HG02588 (cell line): ENCODE data around the gene RPP30.

ENCODE experiments used
- ATAC-seq: cut with Tn5 transposase; IDR thresholded peaks from one replicate; pipeline ENCODE4 v1.9.1; 2021; ENCODE audit warnings: mild to moderate bottlenecking, moderate library complexity; ENCODE audit not compliant: unreplicated experiment

The RPP30 gene

DNA sequence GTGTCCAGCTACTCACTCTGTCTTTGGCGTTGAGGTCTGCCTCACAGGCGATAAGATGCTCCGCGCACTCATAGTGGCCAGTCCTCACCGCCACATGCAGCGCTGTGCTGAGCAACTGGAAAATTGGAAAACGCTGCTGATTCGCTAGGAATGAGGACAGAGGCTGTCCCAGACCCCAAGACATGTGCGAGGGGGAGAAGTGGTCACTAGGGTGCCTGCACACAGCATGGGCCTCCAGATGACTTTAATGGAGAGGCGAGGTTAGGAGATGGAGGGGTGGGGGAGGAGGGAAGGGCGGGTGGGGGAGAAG lies 43.9 kb downstream of the RPP30 start:
- ATAC-seq: no peak

DNA sequence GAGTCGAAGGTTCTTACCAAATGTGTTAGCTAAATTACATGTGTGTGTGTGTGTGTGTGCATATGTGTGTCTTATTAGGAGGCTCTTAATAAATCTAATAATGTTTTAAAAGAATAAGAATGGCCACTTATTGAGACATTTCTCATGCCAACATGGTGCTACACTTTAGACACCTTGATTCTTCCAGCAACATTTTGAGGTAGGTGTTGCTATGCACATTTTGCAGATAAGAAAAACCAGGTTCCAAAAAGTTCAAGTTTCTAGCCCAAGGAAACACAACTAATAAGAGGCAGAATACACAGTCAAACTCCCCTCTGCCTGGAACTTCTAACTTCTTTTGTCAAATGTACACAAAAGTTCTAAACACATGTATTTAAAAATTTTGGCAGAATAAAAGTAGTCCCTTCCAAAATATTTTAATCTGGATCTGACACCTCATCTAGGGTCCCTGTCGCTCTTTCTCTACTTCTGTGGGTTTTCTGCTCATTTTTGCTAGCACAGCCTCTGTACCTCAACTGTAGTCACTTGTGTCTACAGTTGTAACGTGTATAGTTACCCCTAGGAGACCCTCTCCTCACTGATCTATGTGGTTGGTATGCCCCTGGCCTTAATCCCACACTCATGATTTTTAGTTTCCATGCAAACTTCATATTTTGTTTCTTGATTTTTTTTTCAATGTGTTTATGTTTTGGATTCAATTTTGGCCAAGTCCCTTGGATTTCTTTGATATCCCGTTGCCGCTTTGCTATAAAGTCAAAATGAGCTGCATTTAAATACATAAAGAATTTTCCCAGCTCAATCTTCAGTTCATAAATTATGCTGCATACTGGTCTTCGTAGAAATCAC lies 44.8 kb downstream of the RPP30 start:
- ATAC-seq: no peak

DNA sequence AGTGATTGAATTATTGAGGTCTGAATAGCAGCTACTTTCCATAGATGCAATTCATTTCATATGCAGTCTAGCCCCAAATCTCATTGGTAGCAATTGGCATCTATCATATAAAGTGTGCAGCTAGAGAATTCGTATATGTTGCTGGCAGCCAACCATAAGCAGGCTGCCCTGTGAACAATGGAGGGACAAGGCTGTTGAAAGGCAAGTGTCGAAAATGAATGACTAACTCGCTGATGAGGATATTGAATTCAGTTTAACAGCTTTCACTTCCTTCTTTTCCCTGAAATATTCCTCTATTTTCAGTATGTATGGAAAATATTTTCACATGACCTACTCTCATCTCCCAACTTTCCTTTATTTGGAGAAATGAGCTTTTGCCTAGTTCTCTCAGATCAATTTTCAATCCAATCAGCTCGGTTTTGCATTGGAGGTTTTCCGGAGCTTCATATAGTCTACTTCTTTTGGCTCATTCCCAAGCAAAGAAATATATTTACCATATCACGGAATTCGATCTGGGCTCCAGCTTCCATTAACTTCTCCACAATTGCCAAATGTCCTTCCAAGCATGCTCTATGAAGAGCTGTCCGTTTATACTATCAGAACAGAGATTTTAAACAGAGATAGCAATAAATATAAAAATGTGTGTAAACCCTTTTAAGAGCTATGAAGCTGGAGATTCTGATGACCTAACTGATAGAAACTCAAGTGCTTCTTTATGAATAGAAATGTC lies 45.6 kb downstream of the RPP30 start:
- ATAC-seq: no peak

DNA sequence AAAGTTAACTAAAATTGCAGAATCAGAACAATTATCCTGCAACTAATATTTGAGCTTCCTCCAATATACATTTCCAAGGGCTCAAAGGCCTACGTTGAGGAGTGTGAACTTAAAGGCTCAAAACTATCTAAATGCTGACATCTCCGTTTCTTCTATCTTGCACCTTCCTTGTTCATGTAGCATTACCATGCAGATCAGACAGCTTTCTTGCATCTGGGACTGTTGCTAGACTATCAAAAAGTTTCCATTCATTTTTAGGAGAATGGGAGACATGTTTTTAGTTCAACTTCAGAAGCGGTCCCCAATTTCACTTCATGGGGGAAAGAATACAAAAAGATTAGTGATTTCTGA lies 46.2 kb downstream of the RPP30 start:
- no peak for ATAC-seq

DNA sequence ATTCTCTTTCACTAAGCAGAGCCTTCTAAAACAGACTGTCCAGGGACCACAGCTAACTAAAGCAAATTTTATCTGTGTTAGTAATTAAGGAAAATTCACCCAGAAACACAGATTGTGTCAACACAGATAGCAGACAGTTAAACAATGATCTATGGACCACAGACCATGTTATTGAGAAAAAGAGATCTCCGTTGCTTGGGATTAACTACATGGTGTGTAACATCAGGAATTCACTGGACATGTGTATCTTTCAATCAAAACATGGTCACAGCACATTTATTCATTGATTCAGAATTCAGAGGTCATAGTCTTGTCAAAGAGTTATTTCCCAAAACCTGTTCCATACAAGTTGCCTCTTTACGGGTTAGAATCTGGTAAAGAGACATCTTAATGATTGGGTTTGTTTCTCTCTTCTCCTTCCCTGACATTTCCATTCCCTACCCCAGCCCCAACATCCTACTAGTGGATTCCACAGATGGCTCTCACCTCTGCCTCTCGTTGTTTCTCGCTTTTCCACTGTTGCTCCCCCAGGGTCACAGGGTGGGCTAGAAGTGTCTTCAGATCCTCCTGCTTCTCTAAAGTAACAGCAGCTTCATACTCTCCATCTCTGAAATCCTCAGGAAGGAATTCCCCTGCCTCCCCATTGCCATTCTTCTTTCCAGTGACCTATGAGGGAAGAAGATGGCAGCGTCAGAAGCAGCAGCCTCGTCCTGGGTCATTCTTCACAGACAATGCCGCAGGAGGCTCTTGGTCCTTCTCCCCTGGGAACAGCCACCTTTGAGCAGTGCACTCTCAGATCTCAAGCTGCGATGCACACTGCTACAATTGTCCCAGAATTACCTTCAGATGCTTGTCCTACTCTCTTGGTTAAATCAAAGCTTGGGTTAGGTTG lies 48.2 kb downstream of the RPP30 start:
- no peak for ATAC-seq

DNA sequence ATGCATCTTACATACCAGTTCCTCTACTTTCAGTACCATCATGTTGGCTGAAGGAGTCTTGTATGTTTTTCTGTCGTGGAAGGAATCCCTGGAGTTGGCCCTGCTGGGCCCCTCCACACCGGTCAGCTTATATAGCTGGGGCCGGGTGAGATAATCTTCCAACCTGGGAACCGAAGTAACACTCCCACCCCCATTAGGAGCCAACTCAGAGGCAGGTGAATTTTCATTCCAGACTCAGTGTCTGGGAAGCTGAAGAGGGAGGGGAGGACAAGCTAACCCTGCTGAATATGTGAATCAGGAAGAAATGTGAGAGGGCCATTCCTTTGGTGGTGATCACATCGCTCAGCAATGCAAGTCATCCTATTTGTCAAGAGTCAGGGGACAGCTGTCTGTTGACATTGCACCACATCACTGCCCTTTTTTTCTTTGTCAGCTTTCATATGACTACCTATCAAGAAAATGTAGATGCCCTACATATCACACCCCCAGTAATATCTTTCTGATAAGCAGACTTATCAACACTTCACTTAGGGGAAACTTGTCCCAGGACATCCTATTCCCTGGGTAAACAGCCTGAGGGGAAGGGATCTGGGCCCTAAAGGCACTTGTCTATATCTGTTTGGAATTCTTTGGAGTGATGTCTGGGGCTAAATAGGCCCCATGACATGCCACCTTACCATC lies 49.4 kb downstream of the RPP30 start, which contains the start of gene ANKRD1:
ANKRD1 (minus strand) TSS at position 102 of the 681 bp plus-strand sequence; CDS start at position 42, 60 bp downstream.
- ATAC-seq: no peak

DNA sequence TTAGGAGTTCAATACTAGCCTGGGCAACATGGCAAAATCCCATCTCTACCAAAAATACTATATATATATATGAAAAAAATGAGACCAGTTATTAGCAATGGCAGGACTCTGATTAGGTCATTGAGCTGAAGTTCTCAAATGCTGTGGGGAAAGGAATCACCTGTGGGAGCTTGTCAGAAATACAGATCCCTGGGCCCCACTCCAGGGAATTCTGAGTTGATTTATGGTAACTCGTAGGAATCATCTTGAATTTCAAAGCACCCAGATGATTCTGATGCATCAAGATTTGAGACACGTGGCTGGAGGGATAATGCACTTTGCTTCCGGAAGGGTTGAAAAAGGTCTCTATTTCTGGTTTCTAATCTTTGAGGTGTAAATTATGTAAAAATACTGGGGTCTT lies 50.1 kb downstream of the RPP30 start:
- no peak for ATAC-seq

DNA sequence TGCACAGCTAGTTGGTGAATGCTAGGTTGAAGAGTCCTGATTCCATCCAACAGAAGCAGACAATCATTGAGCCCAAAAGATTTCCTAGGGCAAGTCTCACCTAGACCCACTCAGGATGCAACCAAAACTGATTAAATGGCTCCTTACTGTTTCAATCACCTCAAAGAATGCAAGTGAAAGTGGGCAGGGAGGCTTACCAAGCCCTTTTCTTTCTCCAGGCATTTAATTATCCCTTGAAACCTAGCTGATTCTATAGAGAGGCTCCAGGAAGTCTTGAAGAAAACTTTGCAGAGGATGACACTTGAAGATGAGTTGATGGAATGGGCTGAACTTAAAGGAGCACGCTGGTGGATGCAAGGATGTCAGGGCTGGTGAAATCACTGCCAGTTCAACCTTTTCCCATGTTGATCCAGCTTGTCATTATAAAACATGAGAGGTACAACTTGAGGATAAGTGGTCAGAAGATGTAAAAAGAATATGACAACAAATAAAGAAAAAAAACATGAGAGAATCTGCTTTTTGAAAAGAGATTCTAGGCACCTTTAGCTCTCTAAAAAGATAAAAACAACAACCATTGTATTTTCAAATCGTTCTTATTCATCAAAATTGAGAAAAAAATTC lies 51.4 kb downstream of the RPP30 start:
- ATAC-seq: no peak

DNA sequence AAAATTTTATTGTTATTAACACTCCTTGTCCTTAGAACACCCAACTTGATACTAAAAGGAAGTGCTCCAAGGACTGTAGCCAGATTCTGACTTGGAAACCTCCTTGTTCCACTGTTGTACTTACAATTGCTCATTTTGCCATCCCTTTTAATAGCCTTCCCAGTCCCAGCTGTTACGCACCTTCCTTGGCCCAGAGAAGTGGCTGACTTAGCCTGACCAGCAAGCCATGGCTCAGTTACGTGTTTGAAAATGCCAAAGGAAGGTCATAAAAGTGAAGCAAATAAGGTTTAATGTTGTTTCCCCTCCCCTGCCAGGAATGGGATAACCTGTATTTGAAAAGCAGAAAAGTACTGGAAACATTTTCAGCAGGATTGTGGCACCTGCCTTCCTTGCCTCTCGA lies 52.8 kb downstream of the RPP30 start:
- no peak for ATAC-seq

DNA sequence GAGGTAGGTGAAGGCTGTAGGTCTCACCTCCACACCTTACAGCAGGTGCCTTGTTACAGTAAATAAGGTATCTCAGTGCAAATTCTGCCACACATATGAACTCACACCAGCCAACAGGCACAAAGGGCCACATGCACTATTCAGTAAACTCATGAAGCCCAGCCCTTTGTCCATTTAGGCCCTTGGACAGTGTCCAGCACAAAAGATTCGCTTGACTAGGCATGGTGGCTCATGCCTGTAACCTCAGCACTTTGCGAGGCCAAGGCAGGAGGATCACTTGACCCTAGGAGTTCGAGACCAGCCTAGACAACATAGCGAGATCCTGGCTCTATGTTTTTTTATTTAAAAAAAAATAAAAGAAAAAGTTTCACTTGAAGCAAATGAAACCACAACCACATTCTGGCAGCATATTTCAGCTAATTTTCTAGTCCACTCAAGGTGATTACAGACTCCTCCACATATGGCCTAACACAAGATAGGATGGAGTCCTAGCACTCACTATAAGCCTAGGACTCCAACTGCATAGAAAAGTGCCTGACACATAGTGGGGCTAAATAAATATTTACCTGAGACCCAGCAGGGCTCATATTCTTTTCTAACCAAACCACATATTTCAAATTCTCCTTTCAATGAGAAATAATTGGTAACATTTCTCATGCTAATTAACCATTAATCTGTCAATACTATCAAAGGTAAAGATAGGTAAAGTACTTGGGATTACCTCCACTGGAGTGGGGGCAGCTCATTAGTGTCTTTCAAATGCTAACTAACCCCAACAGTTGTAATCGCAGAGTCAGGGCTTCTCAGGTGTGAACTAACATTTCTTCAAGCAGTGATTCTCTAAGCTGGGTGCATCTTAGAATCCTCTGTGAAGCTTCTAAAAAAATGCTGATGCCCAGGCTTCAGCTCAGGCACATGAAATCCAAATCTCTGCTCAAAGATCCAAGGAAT lies 53.6 kb downstream of the RPP30 start:
- no peak for ATAC-seq

DNA sequence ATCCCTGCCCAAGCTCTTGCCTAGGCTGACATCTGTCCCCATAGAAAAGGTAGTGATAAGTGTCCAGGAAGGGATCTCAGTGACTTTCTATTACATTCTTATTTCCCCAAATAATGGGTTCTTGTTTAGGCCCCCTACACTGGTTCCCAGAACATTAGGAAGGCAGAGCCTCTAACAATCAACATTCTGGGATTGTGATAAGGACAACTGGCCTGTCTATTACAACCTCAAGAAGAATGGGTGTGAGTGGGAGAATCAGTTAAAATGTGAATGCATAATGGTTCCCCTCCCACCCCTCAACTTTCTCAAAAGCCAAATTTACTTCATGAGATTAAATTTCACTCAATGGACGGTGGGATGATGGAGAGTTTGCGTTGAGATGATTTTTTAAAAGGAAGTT lies 55.5 kb downstream of the RPP30 start:
- ATAC-seq: no peak

DNA sequence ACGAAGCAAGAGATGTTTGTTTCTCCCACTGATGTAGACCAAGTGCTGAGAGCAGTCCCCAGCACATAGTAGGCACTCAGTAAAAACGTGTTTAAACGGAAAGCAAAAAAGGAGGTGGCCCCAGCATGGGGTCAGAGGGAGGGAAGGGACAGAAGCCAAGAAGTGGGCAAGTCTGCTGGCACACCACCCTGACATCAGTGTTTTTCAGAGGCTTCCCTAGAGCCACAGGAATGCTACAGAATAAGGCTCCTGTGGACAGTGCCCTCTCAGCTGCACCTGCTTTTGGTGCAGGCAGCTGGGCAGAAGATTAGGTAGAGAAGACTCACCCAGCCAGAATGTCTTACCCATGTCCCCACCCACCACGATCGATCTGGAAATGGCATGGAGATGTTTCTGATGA lies 57.4 kb downstream of the RPP30 start:
- ATAC-seq: no peak

DNA sequence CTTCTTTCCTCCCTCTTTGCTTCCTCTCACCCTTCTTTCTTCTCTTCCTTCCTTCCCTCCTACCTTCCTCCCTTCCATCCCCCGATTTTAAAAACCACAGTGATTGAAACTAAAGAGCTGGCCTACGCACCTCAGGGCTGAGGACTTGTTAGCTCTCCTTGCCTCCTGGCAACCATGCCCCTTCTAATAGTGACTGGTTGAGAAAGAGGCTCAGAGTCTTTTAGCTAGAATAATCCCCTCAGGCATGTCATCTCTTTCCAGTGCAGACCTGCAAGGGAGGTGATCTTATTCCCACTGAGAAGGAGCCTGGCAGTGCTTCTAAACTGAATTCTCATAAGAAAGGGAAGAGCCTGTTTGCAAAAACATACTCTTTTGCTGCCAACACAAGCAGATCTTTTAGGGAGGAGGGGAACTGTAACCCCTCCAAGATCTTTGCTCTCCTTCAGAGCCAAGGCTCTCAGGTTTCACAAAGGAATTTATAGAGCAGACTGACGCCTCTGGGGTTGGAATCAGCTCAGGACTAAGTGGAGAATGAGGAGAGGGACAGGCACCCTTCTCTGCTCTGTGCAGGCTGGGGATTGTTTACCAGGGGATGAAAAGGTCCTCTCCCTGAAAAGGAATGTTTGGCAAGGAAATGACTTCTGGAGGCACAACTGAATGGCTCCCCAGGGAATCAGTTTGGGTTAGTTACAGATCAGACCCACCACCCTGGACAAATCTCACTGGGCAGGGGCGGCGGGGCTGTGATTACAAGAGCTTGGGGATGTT lies 58.5 kb downstream of the RPP30 start:
- no peak for ATAC-seq

DNA sequence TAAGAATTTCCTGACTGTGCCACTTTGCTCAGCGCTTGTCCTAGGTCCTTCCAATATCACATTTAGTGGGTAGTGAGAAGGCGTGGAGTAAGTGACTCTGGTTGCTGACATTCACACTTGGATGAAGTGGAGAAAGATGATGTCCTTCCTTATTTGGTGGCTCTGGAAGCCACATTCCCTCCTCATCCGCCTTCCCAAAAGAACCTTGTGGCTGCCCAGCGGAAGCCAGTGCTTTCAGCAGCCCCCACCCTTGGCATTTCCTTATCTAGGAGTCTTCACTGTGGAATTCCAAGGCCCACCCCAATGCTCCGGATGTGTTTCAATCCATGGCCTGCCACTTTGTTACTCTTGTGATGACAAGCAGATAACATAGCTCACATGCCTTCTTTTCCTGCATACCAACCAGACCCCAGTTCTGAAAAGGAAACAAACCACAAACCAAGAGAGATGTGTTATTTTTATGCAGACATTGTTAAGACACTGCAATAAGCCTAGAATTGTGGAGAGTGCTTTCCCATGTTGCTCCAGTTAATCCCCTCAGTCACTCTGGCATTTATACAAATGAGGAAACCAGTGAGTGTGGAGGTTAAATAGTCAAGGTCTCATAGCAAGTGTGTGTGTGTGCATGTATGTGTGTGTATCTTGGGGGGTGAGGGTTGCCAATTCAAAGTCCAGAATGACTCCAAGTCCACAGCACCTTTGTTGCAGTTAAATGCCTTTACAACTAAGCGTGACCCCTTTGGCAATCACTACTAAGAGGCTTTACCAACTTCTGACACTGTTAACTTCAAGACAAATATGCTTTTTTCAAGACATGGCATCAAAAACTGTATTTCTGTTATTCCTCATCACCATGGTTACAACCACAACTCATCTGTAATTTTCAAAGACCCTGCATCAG lies 59.4 kb downstream of the RPP30 start:
- no peak for ATAC-seq

DNA sequence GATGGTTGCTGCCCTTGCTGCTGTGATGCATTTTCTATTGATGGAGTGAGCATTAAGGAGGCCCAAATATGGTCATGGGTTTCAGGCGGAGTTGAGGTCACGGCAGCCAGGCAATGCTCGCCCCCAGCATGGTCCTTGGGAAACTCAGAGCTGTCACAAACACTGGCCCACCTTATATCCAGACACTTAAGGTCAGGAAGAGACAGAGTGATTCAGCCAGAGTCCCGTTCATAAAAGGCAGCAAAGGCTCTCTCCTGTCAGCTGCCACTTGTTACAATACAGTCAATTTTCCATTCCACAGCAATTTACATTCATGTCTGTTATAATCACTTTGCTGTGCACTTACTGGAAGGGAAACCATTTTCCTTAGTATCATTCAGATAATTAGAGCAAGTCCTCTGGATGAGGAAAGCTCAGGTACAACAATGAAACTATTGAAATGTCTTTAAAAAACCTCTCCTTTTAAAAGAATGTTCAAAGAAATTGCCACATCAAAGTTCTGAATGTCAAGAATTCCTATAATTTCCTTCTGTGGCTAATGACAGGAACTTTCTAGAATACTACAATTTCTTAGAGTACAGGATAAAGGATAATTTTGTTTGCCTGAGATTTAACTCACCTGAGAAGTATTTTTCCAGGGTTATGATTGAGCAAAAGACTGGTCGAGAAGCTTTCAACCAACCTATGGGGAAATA lies 64.0 kb downstream of the RPP30 start:
- no peak for ATAC-seq

DNA sequence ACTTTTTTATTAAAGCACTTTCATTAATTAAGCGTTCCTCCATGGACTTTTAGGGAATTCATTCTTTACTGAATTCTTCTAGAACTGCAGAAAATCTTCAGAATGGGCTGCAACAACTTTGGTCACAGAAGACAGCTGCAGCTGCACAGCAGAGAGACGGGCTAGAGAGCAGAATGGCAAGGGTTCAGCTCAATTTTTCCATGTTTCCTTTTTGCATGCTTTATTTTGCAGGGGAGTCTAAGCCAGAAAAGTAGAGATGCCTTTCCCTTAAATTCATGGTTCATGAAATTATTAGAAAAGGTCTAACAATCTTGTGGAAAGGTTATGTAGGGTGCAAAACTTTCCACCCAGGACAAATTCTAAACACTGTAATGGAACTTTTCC lies 64.5 kb downstream of the RPP30 start:
- no peak for ATAC-seq

DNA sequence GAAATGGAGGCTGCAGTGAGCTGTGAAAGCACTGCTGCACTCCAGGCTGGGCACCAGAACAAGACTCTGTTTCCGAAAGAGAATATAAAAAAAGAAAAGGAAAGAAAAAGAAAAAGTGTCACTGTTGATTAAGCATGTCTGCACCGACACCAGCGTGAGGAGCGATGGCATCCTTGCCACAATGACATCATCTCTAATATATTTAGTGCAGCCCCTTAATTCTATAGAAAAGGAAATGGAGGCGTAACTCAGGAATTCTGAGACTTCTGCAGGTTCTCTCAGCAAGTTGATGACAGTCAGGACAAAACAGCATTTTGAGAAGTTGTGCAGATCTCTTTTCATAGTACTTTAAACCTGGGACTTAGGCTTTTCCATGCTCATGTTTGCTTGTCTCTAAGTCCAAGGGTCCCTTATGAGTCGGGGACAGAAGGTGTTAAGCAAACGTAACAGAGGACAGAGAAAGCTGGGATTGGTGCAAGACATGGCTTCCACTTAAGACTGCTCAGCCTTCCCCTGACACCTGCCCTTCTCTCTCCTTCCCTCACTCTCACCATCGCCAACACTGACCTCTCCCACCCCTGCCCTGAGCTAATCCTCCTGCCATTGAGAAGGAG lies 66.0 kb downstream of the RPP30 start:
- no peak for ATAC-seq
